IPS-NIHi11 (cell line): ENCODE data around the gene SRRD.

Experiments used
- DNase-seq: peaks from one replicate; pipeline ENCODE4 v3.0.0; 2012; ENCODE audit warnings: mixed read lengths, low spot score

Gene SRRD

GRCh38 chr22:26453216-26453615 lies 30.5 kb upstream of the SRRD start:
- no peak for DNase-seq

DNA sequence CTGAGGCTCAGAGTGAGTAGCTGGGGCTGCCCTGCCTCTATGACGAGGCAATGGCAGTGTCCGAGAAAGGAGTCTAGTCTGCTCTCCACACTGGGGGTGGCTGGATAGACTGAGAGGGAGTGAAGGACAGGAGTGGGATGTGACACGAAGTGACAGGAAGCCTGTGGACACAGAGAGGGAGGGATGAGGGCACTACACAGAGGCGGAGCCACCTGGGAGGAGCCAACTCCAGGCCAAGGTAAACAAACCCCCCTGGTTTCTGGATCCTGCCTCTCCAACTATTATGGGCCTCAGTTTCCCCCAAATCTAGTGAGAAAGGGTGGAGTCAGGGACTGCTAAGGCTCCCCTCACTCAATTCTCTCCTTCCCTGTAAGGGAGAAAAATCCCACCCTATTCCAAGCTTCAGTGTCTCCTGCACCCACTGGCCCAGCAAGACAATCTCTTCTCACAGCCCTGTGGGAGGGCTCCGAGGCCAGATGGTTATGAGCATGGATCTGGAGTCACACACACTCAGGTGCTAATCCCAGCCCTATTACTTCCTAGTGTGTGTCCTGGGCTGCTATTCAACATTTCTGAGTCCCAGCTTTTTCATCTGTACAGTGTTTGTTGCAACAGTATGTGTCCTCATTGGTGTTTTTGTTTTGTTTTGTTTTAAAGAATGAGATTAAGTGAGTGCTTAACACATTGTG lies 29.7 kb upstream of the SRRD start:
- DNase-seq: no peak

DNA sequence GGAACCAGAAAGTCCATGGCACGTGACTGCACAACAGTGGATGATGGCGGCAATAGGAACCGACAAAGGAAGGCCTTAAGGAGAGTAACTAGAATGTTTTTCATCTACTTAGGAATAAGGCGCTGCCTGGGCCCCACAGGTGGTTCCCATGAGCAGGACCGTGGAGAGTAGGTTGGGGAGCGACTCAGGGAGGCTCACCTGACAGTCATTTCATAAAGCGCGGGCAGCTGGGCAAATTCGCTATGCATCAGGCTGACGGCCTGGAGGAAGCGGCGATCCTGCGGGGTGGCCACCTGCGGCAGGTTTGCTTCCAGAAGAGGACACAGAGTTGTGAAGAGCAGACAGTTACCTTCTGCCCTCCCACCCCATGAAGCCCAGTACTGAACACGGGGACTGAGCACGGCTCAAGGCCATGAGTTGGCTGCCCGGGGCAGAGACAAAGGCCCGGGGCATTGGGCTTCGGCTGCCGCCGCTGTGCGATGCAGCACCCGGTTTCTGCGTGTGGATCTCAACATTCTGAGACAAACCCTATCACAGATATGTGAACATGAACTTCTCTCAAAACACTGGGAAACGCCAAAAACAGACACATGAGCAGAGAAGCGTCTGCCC lies 25.9 kb upstream of the SRRD start:
- DNase-seq: no peak

- DNase-seq: no peak
These were observed 23.5 kb upstream of the SRRD start for GRCh38 chr22:26460202-26460601.

DNA sequence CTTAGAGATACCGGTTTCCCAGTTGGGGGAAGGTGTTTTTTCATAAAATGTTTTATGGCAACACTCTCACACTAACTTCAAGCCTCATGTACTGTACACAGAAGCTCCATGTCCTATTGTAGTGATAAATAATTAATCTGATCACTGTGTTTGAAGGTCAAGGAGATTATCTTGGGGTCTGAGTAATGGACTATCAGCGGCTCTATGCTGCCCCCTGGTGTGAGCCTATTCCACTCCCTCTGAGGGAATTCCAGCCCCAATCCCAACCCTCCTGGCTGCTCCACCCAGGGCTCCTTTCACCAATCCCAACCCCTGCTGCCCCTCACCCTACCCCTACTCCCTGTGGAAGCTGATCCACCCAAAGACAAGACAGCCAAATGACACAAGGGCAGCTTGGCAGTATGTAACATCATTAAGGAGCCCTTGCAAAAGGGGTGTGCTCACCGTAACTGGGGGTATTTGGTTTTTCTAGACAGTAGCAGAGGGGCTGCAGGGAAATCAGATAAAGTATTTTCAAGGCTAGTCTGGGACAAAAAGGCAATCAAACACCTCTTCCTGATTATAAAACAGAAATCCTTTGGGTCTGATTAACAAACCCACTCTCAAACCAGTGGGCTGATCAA lies 22.4 kb upstream of the SRRD start:
- DNase-seq: peak; percentile 84

GRCh38 chr22:26462051-26462450 lies 21.6 kb upstream of the SRRD start:
- DNase-seq: no peak

DNA sequence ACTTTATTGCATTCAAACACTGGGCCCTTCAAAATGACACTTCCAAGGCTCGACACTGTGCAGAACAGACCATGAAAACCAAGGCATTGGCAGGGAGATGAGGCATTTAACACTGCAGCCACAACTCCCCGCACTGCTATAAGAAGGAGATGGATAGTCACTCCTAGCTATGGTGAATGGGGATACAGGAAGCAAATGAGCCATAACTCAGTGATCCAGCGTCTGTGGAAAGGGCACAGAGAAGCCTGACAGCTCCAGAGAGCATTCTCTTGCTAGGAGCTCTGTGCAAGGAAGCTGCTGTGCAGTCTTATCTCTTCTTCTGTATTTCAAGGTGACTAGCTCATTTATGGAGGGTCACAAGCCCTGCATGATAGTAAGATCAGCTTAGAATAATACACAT lies 21.0 kb upstream of the SRRD start:
- DNase-seq: no peak

- no peak for DNase-seq
These were observed 20.5 kb upstream of the SRRD start for GRCh38 chr22:26463101-26463661.

GRCh38 chr22:26463688-26464087 lies 20.0 kb upstream of the SRRD start:
- DNase-seq: no peak

- no peak for DNase-seq
These were observed 19.4 kb upstream of the SRRD start for GRCh38 chr22:26464312-26464711.

DNA sequence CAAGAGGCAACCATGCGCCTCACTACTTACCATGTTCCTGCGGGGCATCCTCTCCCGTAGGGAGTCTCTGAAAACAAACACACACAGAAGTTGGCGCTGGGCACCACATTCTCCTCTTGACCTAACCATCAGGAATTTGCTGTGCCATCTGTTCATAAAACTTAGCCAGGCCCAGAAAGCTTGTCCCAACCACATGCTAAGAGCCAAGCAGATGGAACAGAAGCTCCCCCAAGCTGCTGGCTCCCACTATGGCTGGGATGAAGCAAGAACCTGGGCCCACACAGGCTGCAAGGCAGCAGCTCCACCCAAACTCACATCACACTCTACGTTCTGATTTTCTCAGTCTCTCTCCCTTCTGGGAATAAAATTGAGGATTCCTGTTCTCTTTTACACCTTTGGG lies 17.5 kb upstream of the SRRD start:
- no peak for DNase-seq

DNA sequence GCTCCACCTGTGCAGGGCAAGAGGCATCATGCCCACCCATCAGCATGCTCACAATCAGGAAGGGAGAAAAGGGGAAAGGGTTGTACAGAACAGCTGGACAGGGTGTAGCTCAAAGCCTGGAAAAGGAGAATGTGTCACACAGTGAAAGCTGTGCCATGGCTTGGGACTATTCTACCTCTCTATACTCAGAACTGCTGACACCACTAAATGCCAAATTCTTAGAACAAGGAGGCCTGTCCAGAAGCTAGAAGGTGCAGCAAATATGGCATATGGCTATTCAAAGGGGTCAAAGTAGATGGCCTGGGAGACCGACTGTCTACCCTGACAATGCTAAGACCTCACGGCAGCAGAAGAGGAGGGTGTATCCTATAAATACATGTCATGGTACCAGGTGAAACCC lies 12.9 kb upstream of the SRRD start:
- DNase-seq: no peak

GRCh38 chr22:26471522-26471921 lies 12.2 kb upstream of the SRRD start:
- peak; percentile 46 for DNase-seq

DNA sequence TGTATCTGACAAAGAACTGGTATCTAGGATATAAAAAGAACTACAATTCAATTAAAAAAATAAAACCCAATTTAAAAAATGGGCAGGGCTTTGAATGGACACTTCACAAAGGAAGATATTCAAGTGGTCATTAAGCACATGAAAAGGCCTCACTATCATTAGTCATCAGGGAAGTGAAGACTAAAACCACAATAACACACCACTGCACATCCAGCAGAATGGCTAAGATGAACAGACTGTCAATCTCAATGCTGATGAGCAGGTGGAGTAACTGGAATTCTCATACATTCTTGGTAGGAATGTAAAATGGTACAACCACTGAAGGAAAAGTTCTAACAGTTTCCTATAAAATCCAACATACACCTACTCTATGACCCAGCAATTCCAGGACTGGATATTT lies 9.0 kb upstream of the SRRD start:
- no peak for DNase-seq

- no peak for DNase-seq
These were observed 6.9 kb upstream of the SRRD start for GRCh38 chr22:26476705-26477340.

- no peak for DNase-seq
These were observed 6.3 kb upstream of the SRRD start for GRCh38 chr22:26477341-26477731.

- DNase-seq: no peak
These were observed 4.5 kb upstream of the SRRD start for GRCh38 chr22:26479043-26479791.

GRCh38 chr22:26479792-26480610 lies 3.7 kb upstream of the SRRD start:
- no peak for DNase-seq

DNA sequence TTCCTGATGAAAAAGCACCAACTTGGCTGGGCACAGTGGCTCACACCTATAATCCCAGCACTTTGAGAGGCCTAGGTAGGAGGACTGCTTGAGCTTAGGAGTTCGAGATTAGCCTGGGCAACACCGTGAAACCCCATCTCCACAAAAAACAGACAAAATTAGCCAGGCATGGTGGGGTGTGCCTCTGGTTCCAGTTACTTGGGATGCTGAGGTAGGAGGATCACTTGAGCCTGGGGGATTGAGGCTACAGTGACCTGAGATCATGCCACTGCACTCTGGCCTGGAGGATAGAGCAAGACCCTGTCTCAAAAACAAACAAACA lies 3.1 kb upstream of the SRRD start:
- DNase-seq: no peak

DNA sequence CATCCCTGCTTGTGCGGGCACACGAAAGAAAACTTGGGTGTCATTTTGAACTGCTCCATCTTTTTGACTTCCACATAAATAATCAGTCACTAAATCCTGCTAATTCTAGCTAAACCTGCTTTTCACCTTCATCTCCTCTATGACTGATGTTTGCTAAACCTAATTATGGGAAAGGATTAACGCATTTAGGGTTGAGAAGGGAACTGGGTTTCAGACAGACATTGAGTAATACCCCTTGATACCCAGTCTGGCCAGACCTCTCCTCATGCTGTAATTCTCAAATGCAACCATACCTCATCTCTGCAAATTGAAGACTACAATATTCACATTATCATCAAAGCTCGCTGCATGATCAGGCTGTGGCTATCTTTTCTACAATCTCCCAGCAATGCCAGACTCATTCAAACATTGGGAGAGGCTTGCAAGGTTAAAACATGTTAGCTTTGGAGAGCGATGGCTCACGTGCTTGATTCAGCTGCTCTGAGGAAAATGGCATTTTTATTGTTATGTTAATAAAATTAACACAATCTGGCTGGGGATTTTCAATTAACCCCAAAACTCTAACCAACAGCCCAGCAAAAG lies 2.5 kb upstream of the SRRD start:
- no peak for DNase-seq

- DNase-seq: no peak
These were observed 2.0 kb upstream of the SRRD start for GRCh38 chr22:26481694-26482093.
